ENCODE data around the gene ATP2B3.
"Not testable (repeated sequence)": the region's sequence is repeated elsewhere in the genome, so short reads cannot be mapped to it uniquely, and the experiment has no call there.

Gene ATP2B3

GRCh38 chrX:153596981-153597750, 79.7 kb downstream of the ATP2B3 start:
- DNase-seq = no peak

GRCh38 chrX:153598541-153599191, 81.2 kb downstream of the ATP2B3 start, which contains the start of gene CCNQ:
Gene CCNQ, minus strand, starts transcription at chrX:153599139. Its CDS starts 66 bp downstream, at chrX:153599073.
- no peak for DNase-seq

DNA sequence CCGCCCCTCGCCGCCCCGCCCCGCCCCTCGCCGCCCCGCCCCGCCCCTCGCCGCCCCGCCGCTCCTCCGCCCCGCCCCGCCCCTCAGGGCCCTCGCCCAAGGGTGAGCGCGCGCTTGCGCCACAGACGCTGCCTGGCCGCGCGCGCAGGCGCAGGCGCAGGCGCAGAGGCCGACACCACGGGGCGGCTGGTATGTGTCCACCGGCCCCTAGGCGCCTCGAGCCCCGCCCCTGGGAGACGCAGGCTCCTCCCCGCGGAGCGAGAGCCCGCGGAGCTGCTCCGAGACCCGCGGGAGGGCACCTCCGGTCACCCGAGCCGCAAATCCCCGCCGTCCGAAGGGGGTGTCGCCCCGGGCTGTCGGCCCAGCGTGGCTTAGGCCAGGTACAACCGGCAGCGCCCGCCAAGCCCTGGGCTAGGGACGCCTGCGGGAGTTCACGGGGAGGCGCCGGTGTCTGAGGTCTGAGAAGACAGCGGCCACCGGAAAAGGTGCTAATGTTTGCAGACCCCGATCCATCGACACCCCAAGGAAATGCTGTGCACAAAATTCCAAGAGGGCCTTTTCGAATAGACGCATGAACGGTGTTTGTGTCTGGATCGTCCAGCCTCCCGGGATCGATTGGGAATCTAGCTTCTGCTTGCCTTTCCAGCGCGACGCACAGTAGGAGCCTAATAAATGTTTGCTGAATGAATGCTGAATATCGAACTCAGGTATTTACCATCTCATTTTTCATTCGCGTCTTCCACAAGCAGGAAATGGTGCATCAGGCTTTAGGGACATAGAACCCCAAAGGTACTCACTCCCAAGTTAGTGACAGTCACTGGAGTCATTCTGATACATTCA, 82.0 kb downstream of the ATP2B3 start:
- no peak for DNase-seq

DNA sequence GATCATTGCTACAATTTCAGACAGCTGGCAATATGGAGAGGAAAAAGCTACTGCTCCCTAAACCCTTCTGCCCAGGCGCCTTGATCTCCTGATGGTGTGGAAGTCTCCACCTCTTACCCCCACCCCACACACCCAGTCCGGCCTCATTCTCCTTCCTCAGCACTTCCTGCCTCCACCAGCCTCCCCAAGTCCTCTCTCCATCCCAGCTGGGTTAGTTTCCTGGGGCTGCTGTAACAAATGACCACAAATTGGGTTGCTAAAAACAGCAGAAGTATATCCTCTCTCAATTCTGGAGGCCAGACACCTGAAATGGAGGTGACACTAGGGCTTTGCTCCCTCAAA, 82.6 kb downstream of the ATP2B3 start:
- DNase-seq = no peak

DNA sequence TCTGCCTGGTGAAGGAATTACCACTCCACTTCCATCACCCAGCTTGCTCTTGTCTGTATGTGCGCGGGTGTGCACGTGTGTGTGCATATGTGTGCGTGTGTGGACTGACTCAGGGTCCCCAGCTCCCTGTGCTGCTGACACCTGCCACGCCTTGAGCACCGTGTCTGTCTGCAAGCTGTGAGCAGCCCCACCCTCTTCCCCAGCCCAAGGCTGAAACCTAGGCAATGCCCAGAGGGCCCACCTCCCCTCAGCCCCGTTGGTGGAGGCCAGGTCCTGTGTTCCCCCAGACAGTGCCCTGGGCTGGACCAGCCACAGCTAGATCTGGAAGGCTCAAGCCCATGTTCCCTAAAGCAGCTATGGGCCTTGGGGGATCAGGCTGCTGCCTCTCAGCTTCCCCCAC, 83.5 kb downstream of the ATP2B3 start:
- no peak for DNase-seq

DNA sequence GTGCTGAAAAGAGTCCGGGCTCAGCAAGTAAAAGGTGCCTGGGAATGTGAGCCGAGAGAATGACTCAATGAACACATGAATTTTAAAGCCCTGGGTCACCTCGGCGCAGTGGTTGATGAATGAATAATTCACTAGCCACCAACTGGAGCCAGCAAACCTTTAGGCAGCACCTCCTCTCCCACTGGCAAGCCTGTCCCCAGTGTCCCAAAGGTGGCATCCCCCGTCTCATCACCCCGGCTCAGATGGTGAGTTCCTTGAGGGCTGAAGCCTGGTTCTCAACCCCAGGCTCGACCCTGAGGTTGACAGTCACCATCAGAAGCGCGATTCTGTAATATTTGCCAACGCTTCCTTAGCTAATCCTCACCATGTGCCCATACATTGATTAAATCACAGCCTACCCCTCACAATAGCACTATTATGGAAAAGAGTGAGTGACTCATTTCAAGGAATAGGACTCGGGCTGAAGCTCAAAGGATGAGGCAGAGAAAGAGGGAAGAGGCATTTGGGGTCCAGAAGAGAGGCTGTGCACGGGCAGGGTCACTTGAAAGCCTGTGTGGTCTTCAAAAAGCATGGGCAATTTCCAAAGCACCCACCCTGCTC, 84.2 kb downstream of the ATP2B3 start:
- no peak for DNase-seq

GRCh38 chrX:153602601-153603000, 85.2 kb downstream of the ATP2B3 start:
- DNase-seq = no peak

DNA sequence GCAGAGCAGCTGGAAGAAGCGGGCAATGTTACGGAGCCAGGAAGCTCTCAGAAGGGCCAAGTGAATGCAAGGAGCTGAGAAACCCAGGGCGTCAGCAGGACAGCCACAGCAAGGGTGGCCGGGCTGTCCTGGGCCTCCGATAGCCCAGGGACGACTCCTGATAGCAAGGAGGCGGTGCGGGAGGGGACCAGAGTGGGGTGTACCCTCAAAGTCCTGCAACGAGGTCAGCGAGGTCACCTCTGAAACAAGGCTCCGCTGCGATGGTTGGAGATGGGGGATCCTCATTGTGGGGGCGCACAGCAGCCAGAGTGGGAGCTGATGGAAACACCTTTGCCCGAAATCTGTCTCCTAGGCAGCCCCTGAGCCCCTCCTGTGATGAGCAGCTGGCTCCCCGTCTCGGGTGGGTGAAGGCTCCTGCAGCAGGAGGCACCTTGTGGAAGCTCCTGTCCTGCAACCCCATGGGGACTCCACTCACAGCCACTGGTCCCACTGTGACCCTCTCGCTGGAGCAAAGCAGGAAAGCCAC, 85.8 kb downstream of the ATP2B3 start:
- DNase-seq = no peak

GRCh38 chrX:153604666-153605380, 87.4 kb downstream of the ATP2B3 start:
- not testable (repeated sequence) for DNase-seq

GRCh38 chrX:153606503-153606902, 89.1 kb downstream of the ATP2B3 start:
- DNase-seq = no peak

- DNase-seq = no peak
Measured at GRCh38 chrX:153608376-153608775, 90.9 kb downstream of the ATP2B3 start.

DNA sequence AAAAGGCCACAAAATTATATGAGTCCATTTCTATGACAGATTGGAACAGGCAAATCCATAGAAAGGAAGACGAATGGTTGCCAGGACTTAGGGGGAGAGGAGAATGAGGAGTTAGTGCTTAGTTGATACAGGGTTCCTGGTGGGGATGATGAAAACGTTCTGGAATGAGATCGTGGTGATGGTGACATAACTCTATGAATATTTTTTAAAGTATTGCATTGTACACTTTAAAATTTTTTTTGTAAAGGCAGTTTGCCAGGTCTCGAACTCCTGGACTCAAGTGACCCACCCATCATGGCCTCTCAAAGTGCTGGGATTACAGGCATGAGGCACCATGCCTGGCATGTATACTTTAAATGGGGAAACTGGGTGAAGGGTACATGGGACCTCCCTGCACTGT, 91.4 kb downstream of the ATP2B3 start:
- DNase-seq = no peak

DNA sequence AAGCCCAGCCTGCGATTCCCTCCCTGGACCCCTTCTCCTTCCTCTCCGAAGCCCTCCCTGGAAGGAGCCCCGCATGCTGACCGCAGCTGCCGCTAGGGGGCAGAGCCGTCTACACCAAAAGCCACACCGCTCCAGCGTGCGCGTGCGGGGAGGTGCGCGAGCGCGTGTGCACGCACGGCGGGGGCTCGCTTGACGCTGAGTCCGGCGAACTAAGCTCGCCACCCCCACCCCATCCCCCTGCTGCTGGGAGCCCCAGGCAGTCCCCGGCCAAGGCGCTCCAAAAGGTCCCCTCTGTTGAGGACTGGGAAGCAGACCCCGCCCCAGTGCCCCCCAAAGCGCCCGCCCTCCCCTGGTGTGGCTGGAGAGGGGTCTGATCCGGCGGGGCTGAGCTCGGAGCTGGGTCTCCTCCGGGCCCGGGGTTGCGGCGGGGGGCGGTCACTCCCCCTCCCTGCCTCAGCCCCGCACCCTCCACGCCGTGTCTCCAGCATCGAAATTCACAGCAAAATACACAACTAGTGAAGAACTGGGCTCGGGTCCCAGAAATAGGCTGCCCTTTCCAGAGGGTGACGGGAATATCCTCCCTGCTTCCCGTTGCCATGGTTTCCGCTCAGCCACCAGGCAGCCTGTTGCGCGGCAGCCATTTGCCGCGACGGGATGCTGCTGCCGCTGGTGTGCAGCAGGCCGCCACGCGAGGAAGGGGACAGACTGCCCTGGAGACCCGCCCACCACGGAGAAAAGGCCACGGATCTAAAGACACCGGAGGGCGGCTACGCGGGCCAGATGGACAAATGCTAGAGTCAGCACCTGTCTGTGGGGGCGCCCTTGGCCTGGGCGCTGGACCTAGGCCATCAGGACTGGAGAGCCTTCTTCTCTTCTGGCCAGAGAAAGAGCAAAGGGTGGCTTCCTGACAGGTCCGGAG, 92.7 kb downstream of the ATP2B3 start:
- no peak for DNase-seq

DNA sequence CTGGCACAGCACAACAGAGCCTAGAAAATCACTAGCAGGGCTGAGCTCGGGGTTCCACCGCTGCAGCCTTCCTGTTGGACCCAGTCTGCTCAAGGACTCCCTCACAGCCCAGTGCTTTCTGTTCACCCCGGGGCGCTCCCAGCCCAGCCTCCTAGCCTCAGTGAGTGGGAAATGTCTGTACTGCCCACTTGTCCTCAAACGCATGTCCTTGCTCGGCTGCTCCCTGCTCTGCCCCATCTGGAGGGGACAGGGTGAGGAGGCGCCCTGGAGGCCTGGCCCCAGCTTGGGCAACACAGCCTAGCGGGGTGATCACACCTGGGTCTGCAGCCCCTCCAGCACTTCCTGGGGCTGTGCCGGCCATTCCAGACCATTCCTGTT, 93.4 kb downstream of the ATP2B3 start:
- DNase-seq = no peak

DNA sequence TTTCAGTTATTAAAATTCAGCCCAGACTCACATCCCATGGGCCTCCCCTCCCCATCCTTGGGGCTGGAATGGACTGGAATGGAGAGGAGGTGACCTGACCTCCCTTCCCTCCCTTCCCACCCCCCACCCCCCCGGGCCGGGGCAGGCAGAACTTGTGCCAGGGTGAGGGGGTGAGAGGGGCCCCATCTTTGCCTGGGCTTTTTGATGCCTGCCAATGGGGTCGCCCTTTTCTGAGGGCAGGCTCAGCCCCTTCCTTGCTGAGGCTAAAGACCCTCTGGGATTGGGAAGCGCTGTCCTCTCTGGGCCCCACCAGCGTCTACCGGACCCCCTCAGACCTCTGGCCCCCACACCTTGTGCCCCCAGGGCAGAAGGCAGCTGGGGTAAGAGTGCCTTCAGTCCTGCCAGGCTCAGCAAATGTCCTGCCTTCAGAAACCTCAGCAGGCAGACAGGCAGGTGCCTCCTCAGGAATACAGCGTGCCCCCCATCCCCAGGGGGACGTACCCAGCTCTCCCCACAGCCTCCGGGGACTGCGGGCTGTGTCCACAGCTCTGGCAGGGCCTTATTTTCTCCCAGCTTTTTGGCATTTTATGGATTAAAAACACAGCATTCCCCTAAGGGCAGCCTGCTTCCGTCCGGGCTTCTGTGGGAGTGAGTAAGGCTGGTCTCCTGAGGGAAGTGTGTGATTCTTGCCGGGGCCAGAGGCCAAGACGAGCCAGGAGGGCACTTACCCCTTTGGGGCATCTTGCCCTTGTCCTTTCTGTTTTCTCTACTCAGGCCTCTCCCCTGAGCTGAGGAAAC, 94.1 kb downstream of the ATP2B3 start:
- DNase-seq = no peak

GRCh38 chrX:153612413-153612812, 95.0 kb downstream of the ATP2B3 start:
- DNase-seq = no peak

GRCh38 chrX:153614818-153615217, 97.4 kb downstream of the ATP2B3 start:
- DNase-seq = no peak

DNA sequence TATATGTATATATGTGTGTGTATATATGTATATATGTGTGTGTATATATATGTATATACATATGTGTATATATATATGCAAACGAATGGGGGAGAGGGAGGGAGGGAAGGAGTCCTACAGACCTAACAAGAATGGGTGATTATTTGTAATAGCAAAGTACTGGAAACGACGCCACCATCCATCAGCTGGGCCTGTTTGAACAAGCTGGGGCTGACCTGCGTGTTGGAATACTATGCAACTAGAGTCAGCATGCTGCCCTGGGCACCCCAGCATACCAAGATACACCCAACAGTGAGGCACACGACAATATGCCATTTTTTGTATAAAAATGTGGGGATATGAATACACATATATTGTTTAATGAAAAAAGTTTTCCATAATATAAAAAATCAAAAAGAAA, 103.1 kb downstream of the ATP2B3 start:
- DNase-seq = no peak

- DNase-seq = no peak
Measured at GRCh38 chrX:153621949-153622598, 104.6 kb downstream of the ATP2B3 start.

All from NCI-H187 treated with DMSO at 0.1 percent for 48 hours (cell line).